ENCODE results near the gene LHB.
A peak's percentile ranks its signal among the peaks of the same experiment; 100 is the strongest.

LHB gene

DNA sequence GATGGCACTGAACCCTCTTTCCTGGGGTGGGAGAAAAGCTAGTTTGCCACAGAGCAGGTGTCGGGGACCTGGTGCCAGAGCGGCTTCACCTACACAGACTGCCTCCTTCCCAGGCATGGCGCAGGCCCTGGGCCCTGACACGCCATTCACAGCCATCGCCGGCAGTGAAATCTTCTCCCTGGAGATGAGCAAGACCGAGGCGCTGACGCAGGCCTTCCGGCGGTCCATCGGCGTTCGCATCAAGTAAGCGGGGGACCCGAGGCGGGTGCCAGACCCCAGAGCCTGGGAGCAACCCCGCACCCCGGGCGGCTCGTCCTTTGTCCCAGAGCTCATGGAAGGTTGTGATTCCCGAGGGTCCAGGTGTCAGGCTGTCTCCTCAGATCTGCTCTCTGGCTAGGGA is 10.0 kb downstream of the LHB start:
- DNase-seq = no peak

DNA sequence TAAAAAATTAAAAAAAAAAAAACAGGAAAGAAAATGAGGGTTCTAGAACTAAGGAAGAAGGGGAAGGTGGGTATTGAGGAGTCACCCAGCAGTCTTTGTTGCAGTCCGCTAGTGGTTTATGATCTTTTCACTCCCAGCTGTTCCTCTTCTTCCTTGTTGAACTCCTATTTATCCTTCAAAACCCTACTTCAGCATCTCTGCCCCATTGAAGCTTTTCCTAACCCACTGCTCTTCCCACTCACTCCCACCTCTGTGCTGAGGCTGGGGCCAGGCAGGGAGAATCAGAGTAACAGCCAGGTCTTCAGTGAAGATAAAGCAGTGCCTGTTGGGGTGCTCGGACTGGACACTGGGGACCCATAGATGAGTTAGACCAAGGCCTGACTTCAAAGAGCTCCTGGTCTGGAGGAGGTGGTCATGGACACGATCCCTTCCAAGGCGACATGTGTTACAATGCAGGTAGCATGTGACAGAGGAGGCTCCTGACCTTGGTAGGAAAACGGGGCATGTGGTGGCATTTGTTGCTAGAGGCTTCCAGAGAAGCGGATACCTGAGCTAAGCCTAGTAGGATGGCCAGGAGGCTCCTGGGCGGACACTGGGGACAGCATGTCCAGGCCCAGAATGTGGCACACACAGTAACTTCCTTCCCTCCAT is 11.8 kb downstream of the LHB start:
- DNase-seq = no peak

DNA sequence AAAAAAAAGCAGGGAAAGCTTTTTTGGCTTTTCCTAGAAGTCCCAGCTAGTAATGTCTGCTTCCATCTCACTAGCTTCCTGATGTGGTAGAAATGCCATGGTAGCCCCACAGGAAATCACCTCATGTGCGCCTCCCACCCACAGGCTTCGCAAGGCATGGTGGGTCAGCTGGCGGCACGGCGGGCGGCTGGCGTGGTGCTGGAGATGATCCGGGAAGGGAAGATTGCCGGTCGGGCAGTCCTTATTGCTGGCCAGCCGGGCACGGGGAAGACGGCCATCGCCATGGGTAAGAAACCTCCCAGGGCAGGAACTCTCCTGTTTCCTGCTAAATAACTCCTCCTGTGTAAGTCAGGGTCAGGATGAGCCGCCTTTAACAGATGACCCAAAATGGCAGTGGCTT is 12.8 kb downstream of the LHB start:
- DNase-seq = no peak

DNA sequence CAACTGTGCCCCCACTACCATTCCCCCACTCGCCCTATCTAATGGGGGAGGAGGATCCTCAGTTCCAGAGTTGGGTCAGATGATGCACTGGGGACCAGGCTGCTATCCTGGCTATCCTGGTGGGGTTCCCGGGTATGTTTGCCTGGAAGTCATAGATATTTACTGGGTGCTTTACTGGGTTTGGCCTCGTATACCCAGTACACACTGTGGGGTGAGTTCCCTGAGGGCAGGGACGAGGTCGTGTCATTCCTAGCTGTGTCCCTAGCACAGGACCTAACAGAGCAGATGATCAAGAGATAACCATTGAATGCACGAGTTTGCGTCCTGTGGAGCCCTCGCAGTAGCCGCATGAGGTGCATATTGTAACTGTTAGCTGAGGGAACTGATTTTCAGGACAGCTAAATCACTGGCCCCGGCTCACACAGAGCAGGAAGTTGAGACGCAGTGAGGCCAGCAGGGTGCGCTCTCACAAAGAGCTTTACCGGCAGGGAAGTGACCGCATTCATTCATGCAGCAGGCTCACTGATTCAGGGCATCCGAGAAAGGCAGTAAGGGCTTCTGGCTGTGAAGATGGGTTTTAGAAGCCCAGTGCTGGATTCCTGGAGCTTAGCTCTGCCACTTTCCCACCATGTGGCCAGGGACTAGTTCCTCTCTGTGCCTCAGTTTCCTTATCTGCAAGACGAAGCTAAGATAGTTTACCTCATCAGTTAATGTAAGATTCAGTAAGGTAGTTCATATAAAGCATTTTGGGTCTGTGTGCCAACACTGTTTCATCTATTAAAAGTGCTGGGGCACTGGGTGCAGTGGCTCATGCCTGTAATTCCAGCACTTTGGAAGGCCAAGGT is 17.2 kb downstream of the LHB start:
- no peak for DNase-seq

DNA sequence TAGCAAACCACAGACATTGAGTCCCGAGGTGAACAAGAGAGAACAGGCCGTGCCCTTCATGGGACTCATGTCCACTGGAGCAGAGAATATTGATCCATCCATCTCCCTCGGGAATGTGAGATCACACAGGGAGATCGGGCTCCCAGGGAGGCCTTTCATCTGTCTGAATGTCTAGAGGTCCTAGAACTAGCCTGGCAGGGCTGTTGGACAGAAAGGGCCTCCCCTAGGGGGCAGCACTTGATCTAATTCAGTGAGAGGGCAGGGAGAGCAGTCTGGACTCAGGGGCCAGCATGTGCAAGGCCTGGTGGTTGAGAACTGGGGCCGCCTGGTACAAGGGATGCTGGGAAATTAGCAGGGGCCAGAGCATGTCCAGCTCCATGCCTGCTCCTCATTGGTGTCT is 18.9 kb downstream of the LHB start:
- DNase-seq = no peak

DNA sequence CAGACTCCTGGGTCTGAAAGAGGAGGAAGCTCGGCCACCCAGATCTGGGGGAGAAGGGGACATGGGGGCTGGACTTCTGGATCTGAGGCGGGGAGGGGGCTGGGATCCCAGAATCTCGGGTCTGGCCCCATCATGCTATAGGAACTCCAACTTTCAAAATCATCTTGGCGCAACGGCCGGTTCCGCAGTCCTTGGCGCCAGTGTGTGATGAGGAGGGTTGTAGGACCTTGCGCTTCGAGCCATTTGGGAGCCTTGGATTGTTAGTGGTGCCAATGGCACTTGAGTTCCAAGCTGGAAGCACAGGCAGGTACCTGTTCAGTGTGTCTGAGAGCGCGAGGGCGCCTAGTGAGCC is 22.9 kb downstream of the LHB start:
- no peak for DNase-seq

DNA sequence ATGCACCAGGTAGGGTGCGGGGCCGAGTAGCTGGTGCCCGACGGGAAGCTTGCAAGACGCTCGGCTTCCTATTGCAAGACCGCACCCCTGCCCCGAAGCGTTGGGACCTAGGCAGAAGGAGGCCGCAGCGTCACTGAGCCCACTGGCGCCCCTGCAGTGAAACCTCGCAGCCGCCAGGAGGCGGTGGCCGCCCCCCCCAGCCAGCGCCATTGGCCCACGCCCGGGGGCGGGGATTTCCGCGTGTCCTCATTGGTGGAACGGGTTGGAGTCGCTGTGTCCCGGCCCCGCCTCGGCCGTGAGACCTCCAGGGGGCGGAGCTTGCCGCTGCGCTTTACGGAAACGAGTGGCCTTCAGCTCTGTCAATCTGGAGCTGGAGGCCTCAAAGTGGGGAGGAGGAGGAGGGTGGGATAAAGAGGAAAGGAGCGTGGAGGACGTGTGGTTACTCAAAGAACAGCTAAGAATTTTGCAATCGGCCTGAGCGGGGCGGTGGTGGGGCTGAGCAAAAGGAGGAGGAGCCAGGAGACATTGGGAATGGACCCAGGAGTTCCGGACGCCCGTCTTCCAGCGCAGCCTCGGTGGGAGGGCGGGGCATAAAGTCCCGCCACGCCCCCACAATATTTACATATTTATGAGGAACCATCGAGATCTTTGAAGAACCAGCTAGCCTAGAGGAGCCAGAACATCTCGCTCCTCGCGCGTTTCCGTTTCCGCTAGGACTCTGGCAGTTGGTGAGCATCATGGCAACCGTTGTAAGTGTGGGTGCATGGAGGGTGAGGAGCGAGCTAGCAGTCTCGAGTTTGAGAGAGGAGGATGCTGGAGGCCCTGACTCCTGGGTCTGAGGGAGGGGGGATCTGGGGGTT is 23.5 kb downstream of the LHB start, which contains the start of the genes GYS1 and RUVBL2:
Gene GYS1 (minus strand): TSS at position 135 of the 860 bp plus-strand sequence. CDS start 197 bp downstream, outside the sequence.
Gene RUVBL2 (plus strand): TSS at position 713 of the 860 bp plus-strand sequence. CDS start 25 bp downstream, at position 738.
- DNase-seq = peak; percentile 97

DNA sequence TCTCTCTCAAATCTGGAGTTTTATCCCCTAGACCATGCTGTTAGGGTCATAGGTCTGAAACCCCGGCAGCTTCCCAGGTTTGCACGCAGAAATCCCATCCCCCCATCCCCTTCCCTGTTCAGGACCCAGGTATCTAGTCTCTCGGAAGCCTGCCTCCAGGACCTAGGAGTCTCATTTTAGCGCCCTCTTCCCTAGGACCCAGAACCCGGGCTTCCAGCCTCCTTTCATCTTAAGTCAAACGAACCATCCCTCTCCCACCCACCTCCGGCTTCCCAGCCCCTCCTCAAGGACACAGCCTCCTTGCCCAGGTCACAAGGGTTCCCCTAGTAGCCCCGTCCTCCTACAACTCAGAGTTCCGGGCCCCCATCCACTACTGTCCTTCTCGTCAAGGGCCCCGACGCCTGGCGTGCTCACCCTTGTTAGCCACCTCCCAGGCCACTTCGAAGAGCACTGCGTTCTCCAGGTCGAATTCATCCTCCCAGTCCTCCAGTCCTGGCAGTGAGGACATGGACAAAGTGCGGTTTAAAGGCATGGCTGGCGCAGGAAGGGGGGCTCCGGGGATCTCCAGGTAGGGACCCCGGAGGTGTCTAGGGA is 24.2 kb downstream of the LHB start:
- DNase-seq = no peak

DNA sequence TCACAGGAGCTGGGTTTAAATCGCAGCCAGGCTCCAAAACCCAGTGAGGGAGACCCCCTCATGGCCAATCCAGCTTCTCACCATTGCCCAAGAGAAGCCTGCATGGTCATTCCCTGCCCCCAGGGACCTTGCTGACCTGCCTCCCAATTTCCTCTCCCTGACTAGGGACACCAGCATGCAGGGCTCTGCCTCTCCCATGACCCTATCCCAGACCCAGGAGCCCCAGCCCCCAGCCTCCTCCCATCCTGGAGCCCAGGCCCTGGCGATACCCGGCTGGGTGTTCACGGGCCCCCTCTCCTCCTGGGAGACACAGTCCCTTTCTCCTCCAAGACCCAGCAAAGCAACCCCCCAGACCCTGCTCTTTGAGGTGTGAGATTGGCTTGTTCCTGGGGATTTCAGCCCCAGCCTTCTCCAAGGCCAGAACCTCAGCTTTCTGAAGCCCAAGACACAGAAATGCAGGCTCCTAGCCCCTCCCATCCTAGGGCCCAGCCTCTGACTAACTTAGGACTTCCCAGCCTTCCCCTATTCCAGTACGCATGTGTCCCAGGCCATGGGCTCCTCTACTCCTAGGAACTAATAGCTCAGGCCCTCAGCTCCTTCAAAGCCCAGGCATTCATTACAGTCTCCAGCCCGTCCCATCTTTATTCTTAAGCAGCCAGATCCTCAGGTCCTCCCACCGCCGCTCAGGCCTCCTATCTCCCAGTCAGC is 24.9 kb downstream of the LHB start:
- no peak for DNase-seq

DNA sequence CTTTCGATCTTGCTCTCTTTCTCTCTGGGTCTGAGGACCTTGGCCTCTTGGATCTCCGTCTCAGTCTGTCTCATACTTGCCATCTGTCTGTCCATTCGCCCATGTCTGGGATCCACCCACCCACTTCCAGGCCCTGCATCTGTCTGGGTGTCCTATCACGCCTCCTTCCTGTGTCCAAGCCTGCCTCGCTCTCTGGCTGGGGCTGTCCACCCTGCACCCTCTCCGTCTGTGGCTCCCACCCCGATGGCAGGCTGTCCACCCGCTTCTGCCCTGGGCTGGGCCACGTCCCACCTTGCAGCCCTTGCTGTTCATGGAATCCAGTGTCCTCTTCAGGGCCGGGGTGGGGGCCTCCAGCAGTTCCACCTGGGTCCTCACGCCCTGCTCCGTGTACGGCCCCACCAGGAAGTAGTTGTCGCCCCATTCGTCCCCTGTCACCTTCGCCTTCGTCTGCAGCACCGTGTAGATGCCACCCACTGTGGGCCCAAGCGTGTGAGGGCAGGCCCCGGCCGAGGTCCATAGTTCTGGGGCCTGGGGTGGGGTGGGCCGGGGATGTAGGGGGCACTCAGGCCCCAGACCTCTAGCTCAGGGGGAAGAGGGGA is 25.8 kb downstream of the LHB start:
- no peak for DNase-seq

DNA sequence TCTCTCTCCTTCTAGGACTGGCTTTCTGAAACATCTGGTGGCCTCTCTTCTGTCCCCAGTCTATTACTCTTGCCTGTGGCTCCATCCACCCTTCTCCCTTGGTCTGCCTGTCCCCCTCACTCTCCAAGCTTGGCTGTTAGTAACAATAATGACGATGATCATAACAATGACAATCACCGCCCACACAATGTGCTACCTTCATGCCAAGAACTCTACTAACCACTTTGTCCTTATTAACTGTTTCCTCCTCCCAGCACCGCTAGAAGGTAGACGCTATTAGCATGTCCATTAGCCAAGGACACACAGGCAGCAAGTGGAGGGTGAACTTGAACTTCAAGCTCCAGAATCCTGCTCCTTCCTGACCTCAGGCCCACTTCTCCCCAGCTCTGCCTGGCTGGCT is 26.5 kb downstream of the LHB start:
- no peak for DNase-seq

DNA sequence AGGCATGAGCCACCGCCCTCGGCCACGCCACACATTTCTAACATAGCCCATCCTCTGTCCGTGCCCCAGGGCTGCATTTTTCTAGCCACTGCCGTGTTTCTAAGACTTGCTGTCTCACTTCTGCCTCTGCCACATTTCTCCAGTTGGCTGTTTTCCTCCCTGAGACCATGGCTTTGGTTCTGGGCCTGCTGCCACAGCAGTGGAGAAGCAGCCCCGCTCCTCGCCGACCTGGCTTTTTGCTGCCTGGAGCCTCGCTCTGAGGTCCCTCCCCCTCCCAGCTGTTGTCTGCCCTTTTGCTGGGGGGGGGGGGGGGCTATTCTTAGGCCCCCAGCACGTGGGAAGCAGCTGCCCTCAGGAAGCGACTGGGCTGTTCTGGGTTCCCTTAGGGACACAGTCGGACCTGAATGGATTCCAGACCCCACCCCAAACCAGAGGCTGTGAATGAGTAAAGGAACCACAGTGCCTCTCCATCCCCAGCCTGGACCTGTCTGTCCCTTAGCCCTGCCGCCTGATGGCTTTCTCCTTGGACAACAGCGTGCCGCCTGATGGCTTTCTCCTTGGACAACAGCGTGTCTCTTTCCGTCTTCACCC is 27.1 kb downstream of the LHB start:
- no peak for DNase-seq

DNA sequence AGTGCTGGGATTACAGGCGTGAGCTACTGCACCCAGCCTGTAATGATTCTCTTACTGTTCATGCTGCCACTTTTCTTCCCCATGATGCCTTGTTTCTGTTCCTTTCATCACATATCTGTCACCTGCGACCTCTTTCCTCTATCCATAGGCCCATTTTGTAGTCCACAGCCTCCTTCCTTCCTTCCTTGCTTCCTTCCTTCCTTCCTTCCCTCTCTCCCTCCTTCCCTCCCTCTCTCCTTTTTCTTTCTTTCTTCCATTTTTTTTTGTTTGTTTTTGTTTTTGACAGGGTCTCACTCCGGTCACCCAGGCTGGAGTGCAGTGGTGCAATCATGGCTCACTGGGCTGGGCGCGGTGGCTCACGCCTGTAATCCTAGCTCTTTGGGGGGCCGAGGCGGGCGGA is 28.0 kb downstream of the LHB start:
- no peak for DNase-seq

DNA sequence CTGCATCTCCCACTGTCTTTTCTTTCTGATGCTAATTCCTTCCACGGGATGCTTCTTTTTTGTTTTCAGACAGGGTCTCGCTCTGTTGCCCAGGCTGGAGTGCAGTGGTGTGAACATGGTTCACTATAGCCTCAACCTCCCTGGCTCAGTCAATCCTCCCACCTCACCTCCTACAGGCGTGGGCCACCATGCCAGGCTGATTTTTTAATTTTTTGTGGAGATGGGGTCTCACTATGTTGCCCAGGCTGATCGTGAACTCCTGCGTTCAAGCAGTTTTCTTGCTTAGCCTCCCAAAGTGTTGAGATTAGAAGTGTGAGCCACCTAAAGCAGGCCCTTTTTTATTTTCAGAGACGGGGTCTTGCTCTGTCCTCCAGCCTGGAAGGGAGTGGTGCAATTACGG is 28.6 kb downstream of the LHB start:
- DNase-seq = no peak

DNA sequence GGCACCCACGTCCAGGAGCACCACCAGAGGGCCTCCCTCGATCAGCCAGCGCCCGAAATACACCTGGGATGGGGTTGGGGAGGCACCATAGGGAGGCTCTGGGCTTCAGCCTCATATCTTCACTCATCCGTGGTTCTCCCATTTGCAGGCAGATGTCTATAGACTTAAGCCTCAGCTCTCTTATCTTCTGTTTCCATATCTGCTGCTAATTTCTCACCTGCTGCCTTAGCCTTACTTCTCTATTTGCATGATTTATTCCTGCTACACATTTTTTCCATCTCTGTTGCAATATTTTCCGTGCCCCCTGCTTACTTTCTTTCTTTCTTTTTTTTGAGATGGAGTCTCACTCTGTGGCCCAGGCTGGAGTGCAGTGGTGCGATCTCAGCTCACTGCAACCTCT is 29.6 kb downstream of the LHB start:
- DNase-seq = no peak

DNA sequence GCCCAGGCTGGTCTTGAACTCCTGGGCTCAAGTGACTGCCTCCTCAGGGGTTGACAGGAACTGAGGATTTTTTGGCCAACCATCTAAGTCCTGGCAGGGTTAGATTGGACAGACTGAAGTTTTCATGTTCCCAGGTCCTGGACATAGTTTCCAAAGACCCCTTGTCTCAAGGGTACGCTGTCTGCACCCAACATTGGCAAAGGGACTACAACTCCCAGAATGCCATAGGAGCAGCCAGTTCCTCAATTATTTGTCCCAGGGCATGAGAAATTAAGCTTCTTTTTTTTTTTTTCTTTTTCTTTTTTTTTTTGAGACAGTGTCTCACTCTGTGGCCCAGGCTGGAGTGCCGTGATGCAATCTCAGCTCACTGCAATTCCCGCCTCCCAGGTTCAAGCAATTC is 30.7 kb downstream of the LHB start:
- no peak for DNase-seq

DNA sequence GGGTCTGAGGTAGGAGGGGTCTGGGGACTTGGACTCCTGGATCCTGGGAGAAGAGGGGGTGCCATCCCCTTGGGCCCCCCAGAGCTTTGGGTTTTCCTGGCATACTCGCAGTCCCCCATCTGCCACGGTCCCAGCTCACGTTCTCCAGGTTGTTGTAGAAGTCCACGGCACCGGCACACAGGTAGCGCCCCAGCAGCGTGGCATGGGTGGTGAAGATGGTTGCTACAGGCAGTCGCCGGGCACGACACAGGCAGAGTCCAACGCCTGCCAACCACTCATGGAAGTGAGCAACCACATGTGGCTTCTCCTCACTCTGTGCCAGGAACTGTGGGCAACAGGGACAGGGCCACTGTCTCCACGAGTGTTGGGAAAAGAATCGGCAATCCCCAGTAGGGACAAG is 31.2 kb downstream of the LHB start:
- no peak for DNase-seq

DNA sequence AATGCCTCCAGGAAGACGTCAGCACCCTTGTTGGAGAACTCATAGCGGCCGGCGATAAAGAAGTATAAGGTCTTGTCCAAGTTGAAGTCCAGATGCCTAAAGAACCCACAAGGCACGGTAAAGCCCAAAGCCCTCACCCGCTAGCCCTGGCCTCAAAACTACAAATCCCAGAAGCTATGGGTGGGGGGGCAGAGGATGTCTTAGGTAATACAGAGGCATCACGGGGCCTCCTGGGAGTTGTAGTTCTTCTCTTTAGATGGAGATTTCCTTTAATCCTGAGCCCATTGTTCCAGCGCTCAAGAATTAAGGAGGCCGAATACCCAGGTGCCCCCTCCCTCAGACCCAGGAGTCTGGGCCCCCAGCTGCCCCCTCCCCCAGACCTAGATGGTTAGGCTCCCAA is 34.6 kb downstream of the LHB start:
- DNase-seq = no peak

DNA sequence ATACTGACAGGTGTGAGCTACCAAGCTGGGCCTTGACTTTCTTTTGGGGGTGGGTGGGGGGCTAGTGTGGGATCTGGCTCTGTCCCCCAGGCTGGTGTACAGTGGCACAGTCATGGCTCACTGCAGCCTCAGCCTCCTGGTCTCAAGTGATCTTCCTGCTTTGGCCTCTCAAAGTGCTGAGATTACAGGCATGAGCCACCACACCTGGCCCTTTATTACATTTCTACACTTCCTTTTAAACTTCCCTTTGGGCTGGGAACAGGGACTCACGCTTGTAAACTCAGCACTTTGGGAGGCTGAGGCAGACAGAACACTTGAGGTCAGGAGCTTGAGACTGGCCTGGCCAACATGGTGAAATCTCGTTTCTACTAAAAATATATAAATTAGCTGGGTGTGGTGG is 39.8 kb downstream of the LHB start:
- DNase-seq = no peak

DNA sequence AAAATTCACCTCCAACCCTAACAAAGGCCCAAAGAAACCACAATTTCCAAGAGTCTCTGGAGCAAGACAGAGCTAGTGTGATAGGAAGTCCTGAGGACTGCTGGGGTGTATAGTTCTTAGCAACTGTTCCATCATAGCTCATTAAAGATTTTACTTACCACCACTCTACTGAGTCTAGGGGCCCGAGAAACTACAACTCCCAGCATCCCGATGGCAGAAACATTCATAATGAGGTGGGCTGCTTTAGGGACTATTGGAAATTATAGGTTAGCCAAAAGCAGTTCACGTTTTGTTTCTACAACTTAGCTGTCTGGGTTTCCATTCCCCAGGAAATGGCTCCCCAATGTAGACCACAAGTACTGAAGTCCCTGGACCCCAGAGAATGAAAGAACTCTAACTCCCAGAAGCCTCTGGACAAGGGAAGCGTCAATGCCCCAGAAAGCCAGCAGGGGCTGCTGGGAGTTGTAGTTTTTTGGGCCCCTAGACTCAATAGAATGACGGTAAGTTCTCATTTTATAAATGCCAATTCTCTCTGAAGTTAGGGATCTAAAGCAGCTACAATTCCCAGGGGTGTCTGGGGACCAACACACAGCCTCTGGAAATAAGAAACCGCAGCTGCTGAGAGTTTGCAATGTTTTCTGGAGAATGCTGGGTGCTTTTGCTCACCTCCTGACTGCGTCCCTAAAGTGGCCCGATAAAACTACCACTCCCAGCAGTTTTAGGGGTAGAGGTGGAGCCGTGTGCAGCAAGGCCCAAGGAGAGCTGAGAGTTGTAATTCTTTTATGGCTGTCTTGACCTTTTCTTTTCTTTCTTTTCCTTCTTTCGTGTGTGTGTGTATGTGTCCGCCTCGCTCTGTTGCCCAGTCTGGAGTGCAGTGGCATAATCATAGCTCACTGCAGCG is 40.7 kb downstream of the LHB start:
- no peak for DNase-seq

All from NCI-H1092 treated with DMSO at 0.1 percent for 48 hours (cell line).